Activated CD8-positive, alpha-beta memory T cell treated with anti-CD3 and anti-CD28 coated beads, Interleukin-2, amount 50 U/mL, for 4 hours (primary cell): Measurements from ENCODE around the gene RBM8A.
A peak's percentile ranks its signal among the peaks of the same experiment; 100 is the strongest.
"Not testable (repeated sequence)": the region's sequence is repeated elsewhere in the genome, so short reads cannot be mapped to it uniquely, and the experiment has no call there.

Experiments
- DNase-seq: peaks from one replicate; pipeline ENCODE4 v3.0.0-alpha.2; 2020

RBM8A gene

DNA sequence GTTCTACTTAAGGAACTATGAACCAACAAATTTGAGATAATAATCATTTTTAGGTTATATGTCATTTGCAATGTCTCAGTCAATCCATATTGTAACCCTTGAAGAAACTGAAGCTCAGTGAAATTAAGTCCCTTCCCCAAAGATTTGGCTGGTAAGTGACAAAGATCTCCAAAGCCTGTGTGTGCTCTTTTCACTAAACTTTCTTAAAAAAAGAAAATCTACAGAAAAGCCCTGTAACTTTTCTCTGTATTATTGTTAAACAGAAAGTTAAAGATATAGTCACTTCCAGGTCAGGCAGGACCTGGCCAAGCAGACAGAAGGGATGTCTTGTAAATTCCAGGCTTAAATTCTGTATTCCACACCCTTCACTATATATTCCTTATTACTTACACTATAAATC lies 29.1 kb upstream of the RBM8A start:
- DNase-seq: no peak

DNA sequence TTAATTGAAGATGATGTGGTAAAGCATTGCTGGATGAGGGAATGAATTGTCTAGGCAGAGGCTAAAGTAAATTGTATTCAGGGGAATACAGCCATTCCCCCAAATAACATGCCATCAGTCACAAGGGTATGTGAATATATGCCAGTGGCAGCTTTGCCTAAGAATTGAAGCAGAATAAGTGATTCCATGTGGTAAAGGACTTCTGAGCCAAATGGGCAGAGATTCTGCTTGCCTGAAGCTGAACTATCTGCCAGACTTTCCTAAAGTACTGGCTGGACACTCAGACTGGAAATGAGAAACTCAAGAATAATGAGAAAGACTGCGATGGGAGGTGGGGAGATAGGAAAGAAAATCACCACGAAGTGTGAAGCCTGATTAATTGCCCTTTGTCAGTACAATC lies 28.2 kb upstream of the RBM8A start:
- no peak for DNase-seq

DNA sequence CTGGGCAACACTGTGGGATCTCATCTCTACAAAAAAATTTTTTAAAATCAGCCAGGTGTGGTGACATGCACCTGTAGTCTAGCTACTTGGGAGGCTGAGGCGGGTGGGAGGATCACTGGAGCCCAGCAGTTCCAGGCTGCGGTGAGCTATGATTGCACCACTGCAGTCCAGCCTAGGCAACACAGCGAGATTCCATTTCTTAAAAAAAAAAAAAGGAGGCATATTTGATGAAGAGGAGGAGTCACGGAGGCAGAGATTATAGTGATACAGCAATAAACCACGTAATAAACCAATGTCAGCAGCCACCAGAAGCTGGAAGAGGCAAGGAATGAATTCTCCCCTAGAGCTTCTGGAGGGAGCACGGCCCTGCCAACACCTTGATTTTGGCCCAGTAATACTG lies 26.6 kb upstream of the RBM8A start:
- DNase-seq: no peak

DNA sequence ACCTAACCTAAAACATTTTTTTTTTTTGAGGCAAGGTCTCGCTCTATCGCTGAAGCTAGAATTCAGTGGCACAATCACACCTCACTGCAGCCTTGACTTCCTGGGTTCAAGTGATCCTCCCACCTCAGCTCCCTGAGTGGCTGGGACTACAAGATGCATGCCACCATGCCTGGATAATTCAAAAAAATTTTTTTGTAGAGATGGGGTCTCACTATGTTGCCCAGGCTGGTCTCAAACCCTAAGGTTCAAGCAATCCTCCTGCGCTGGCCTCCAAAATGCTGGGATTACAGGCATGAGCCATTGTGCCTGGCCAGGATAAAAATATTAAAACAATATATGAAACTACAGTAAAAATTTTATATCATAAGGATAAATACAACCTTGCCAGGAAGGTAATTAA lies 25.6 kb upstream of the RBM8A start:
- DNase-seq: no peak

DNA sequence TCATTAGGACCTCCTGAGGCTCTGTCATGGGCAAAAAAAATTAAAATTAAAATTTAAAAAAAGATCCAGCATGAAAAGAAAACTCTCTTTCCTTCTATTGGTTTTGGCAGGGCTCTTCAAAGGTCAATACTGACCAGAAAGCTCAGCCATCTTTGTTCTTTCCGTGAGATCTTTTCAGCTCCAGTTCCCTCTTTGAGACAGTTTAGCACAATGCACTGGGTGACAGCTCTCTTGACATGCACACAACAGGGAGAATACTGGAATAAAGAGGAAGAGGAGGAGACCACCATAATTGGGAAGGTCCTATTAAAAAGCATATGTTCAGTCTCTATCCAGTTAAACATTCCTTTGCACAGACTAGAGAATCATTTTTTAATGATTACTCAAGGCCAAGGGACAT lies 24.2 kb upstream of the RBM8A start:
- no peak for DNase-seq

DNA sequence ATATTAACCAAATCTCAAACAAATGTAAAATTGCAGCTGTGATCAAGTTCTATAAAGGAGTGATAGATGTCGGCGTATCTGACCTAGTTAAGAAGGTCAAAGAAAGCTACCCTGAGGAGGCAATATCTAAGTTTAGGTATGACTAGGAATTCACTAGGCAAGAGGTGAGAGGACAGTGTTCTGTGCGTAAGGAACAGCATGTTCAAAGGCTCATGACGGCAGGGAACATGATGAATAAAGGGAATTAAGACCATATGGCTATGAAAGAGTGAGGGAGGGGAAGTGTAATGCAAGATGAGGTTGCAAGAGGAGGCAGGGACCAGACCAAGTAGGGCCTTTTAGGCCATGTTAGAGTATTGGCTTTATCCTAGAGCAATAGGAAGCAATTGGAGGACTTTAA lies 21.9 kb upstream of the RBM8A start:
- no peak for DNase-seq

DNA sequence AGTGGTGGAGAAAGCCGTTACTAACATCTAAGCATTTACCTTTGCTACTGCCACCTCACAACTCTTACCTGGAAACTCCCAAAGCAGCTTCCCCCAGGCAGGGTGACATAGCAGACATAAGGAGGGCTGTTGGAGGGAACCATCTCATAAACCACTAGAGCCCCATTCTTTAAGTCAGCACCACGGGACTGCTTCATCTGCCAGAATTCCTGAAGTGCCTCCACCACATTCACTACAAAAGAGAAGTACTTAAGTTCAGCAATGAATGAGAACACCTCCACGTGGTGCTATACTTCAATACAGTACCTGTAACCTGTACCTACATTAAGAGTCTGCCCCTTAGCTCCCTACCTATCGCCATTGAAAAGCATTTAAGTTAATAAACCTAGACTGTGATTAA lies 20.3 kb upstream of the RBM8A start:
- DNase-seq: no peak

DNA sequence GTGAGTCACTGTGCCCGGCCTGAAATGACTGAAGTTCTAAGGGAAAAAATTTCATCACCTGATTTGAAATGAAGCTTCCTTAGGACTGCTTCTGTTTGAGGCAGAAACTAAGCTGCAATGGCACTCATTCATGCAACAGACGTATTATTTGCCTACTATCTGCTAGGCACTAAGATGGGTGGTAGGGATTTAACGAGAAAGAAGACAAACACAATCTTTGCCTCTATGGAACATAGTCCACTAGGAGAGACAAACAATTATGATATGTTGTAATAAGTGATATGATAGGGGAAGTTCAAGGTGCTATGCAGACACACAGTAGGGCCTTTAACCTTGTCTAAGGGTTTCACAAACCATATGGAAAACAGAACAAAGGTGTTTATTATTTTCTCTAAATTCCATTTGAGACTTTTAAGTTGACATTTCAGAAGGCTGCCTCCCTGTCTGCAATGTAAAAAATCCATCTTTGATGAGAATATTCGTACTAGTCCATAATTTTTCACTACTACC lies 19.2 kb upstream of the RBM8A start:
- DNase-seq: no peak

DNA sequence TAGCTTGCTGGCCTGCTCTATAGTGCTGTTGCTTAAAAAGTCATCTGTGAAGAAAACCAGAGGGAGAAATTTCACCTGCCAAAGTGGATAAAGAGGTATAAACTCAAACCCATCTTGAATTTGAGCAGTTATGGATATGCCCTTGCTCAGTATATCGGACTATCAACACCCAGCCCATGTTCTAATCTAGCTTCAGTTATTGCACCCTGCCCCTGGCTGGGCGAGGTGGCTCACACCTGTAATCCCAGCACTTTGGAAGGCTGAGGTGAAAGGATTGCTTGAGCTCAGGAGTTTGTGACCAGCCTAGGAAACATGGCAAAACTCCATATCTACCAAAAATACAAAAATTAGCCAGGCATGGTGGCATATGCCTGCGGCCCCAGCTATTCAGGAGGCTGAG lies 17.2 kb upstream of the RBM8A start:
- no peak for DNase-seq

DNA sequence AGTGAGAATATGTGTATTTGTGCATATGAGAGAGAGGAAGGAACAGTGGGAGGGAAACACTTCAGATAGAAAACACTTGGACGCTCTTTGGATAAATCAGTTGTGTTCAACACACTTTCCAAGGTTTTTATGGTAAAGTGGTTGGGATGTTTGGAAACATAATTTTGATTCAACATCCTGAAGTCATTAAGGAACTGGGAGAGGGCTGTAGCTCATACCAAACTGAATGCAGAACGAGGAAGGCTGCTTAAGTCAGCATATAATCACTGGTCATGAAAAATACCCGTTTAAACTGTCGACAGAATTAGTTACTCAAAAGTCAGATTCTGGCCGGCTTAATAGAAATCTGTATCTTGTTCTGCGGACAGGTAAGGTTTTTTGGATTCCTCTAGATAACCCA lies 15.6 kb upstream of the RBM8A start:
- DNase-seq: no peak

DNA sequence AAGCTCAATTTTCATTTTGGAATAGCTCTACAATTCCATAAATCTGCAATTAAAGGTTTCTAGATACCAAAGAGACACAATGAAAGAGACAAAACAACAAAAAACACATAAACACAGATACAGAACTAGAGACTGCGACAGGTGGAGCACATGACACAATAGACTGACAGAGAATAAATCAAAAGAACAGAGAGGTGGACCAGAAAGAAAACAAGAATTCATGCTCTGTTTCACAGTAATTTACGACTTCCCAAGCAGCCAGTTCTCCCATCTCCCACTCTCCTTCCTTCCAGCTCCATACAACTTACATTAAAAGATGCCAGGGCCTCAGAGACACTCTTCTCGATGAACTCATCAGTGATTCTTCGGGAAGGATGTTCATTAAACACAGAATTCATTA lies 15.1 kb upstream of the RBM8A start:
- DNase-seq: no peak

DNA sequence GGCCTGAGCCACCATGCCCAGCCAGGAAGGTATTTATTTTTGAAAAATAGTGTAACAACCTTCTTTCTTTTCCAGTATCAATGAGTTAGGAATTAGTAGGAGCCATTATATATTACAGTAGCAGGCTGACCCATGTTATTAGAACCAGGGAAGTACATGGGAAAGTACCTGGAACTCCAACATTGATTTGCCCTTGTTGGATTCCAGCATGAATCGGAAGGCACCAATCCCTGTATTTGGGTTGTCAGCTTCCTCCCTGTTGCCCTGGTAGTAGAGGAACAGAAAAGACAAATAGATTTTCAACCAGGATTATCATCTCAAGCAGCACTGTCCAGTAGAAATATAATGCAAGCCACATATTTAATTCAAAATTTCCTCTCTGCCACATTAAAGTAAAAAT lies 10.2 kb upstream of the RBM8A start:
- DNase-seq: no peak

DNA sequence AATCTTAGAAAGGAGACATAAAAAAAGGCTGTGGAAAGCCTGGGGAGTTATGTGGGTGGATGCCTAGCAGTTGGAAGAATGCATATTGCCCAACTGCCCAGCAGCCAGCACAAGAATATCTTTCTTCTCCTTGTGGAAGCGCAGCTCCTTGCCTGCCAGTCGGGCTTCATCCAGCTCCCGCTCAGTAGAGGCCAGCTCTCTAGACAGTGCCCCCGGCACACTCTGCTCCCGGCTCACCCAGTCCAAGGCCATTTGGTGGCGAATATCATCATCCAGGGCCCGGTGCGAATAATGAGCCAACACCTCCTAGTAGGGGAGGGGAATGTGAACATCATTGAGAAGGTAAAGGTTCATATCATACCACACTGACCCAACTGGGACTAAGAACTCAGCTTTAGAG lies 9.0 kb upstream of the RBM8A start:
- DNase-seq: no peak

DNA sequence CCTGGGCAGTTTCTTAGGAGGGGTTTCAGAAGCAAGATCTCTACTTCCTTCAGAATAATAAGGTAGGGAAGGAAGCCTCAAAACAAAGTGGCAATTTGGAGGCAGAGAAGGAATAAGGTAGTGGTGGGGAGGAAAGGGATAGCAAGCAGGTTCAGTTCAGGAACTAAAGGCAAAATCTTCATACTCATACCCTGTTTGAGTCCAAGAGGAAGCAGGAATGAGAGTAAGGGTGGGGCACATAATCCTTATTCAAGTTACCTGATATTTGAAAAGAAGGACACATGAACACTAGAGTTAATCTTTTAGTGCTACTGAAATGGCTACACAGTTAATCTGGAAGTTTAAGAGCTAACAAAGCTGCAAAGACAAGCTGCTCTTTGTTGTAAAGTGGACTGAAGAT lies 8.4 kb upstream of the RBM8A start:
- DNase-seq: no peak

DNA sequence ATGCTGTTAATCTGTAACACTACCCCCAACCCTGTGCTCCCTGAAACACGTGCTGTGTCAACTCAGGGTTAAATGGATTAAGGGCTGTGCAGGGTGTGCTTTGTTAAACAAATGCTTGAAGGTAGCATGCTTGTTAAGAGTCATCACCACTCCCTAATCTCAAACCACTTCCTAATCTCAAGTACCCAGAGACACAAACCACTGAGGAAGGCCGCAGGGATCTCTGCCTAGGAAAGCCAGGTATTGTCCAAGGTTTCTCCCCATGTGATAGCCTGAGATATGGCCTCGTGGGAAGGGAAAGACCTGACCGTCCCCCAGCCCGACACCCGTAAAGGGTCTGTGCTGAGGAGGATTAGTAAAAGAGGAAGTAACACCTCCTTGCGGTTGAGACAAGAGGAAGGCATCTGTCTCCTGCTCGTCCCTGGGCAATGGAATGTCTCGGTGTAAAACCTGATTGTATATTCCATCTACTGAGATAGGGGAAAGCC lies 5.3 kb upstream of the RBM8A start:
- not testable (repeated sequence) for DNase-seq

DNA sequence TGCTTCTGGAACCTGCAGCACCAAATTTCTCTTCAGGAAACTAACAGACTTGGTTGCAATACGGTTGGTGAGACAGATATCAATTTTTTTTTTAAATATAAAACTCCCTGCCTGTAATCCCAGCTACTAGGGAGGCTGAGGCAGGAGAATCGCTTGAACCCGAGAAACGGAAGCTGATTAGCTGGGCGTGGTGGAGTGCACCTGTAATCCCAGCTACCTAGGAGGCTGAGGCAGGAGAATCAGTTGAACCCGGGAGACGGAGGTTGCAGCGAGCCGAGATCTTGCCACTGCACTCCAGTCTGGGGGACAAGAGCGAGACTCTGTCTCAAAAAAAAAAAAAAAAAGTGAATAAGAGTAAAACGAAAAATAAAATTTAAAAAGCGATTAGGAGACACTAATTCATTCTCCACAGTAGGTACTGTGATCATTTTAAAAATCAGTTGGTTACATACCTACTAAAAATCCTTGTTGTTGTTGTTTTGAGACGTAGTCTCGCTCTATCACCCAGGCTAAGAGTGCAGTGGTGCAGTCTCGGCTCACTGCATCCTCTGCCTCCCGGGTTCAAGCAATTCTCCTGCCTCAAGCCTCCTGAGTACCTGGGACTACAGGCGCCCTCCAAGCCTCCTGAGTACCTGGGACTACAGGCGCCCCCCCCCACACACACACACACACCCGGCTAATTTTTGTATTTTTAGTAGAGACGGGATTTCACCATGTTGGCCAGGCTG lies 796 bp upstream of the RBM8A start:
- DNase-seq: no peak

DNA sequence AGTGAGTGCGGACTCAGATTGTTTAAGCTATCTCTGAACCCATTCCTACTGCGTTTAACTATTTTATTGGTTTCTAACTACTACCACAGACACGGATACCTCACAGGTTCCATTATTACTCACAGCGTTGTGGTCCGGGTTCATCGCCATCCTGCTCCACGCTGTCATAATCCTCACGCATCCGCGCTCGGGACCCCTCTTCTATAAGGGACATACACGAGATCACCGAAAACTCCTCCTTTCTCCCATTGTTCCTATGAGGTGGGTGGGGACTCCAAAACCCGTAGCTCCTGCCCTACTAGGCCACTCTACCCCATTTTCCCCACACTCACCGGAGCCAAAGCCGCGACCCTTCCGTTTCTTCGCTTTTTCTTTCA lies 610 bp downstream of the RBM8A start:
- peak; percentile 44 for DNase-seq

DNA sequence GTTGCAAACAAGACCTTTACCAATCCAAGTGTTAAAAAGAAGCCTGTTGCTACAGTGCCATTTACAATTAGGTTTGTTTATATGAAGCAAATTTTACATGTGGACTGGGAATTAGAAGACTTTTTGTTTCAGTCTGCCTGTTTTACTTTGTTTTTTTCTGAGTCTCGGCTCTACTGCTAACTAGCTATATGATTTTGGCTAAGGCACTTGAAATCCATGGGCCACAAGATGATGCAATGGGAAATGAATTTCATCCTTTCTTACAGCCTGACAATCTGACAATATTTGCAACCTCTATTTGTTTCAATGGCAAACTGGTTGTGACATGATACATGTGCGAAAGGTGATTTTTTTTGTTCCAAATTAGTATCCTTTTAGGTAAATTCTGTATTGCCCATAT lies 5.0 kb downstream of the RBM8A start:
- DNase-seq: no peak

DNA sequence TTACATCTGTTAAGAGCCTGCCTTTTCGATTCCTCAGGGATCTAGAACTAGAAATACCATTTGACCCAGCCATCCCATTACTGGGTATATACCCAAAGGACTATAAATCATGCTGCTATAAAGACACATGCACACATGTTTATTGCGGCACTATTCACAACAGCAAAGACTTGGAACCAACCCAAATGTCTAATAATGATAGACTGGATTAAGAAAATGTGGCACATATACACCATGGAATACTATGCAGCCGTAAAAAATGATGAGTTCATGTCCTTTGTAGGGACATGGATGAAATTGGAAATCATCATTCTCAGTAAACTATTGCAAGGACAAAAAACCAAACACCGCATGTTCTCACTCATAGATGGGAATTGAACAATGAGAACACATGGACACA lies 7.0 kb downstream of the RBM8A start:
- not testable (repeated sequence) for DNase-seq

DNA sequence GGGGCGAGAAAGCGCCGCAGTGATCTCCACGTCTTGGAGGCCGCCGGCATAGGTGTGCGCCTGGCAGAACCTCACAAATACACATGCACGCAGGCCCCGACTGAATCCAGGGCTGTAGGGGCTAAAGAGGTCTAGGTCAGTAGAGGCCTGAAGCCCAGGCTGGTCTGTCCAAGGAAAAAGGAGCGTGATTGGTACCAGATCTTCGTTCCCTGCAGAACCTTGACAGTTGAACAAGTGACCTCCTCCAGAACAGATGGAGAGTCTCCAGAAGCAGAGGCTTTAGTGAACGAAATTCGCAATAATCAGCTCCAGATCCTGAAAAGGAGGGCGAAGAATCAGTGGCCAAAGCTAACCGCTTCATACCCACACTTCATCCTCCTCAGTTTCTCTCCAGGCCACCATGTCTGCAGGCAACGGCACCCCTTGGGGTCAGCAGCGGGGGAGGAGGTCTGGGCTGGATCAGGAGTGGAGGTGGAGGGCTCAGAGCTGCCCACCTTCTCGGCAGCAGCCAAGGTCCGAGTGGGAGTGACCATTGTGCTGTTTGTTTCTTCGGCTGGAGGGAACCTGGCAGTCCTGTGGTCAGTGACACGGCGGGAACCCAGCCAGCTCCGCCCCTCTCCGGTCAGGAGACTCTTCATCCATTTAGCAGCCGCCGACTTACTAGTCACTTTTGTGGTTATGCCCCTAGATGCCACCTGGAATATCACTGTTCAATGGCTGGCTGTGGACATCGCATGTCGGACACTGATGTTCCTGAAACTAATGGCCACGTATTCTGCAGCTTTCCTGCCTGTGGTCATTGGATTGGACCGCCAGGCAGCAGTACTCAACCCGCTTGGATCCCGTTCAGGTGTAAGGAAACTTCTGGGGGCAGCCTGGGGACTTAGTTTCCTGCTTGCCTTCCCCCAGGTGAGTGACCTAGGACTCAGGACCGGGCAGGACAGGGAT lies 8.0 kb downstream of the RBM8A start:
- no peak for DNase-seq

DNA sequence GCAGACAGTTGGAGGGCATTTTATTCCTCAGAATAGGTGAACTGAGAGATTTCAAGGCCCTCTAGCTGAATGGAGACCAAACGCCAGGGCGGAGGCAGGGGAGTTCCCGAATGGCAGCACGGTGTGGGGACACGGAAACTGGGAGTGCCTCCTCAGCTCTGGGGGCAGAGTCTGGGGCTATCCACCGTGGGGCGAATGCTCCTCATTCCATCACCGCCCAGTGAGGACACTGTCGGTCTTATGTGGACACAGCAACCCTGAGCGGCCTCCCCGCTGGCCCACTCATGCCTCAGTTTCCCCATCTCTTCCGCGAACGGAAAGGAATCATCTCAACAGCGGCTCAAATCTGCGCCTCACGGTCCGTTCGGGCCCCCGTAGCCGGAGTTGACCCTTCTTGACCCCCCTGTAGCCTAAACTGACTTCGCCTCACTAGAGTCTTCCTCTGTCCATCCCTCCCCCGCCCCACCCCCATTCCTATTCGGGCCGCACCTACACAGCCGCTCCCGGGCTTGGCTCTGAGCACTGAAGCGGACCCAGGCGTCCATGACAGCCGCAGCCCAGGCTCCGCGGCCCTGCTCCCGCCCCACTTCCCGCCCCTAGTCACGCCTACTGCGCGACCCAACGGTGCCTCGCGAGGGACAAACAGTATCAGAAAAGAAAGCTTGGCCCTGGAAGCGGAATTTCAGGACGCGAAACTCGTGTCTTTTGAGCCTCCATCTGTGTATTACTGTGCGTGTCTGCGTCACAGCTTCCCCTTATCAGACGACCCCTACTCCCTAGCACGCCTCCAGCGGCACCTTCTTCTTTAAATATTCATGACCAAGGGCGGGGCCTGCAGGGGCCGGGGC lies 8.9 kb downstream of the RBM8A start, which contains the start of gene PEX11B:
TSS of gene PEX11B (minus strand) at position 574 of the 848 bp plus-strand sequence. CDS start at position 545, 29 bp downstream.
- DNase-seq: peak; percentile 91

DNA sequence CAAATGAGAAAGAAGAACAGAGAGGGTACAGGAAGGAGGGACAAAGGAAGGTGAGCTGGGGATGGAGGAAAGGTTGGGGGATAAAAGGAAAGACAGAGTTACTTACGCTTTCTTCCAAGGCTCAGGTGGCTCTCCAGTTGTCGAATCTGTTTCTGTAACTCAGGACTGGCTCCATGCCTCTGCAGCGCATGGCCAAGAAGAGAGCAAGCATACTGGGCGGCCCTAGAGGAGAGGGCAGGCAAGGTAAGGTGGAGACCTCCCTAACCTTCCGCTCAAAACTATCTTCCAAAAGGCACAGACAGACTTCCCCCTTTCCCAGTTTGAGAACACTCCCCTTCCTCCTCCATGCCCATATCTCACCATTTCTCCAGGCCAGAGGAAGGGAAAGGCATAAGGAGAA lies 9.7 kb downstream of the RBM8A start:
- no peak for DNase-seq

DNA sequence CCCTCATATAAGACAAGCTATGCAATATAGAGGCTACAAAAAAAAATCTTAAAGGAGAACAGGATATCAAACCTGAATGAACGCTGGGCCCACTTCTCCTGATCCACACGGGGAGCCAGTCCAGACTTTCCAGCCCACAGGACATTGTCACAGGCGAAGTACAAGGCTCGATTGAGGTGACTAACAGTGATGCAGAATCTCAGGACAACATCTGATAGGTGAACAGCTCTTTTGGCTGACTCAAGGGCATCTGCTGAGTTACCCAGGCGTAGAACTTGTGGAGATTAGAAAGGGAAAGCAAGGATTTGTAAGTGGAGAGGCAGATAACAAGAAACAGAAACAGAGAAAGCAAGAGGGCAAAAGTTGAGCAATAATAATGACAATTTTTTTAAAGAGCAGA lies 10.5 kb downstream of the RBM8A start:
- no peak for DNase-seq
